Measurements from ENCODE around the gene HCRT.
"Not testable (repeated sequence)": the region's sequence is repeated elsewhere in the genome, so short reads cannot be mapped to it uniquely, and the experiment has no call there.

The HCRT gene

DNA sequence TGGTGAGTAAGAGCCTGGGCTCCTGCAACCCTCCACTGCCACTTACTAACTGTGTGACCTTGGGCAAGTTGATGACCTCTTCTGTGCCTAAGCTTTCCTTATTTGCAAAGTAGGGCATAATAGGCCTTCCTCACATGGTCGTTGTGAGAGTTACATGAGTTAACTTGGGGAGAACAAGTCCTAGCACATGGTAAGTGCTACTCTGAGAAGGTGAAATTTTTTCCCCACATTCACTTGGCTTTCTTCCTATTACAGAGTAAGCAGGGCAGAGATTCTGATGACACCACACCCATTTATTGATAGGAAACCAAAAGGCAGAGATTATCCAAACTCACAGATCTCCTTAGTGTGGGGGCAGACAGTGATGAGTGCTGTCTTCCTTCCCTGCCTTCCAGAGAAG is 5.9 kb downstream of the HCRT start:
- DNase-seq: no peak

DNA sequence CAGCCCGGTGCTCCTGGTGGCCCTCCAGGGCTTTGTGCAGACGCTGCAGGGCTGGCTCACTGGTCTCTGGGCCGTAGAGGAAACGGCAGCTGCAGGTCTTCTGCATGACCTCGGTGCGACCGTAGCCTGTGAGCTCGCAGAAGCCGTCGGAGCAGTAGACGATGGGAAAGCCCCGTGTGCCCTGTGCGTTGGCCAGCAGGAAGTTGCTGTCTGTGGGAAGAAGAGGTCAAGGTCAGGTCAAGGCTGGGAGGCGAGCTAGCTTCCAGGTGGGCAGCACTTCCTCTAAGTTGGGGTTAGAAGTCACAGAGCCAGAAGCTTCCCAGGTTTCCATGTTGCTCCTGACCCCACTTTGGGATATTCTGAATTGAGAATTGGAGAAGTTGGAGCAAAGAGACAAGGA is 6.4 kb downstream of the HCRT start:
- no peak for DNase-seq

GRCh38 chr17:42177684-42178083 is 7.6 kb downstream of the HCRT start:
- DNase-seq: no peak

DNA sequence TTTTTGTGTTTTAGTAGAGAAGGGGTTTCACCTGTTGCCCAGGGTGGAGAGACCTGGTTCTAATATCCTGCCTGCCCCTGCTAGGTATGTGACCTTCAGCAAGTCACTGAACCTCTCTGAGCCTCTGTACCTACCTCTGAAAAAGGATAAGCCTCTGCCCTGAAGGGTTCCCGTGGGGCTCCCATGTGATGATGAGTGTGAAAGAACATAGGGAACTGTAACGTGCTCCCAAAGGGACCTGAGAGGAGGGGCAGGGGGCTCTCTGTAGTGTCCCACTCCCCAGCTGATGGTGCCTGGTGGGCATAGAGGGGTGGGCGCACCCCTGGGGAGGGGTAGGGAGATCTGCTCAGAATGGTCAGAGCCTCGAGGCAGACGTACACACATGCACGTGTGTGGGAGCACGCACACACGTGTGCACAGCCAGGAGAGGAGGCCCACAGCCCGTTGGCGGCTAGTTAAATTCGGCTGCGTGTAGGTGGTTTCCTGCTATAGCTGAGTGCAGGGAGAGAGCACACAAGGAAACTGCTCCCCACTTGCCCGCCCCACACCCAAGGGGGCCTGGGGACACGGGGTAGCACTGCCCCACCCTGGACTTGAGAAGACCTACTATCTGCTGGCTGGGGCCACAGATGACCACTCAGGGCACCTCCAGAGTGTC is 11.0 kb downstream of the HCRT start:
- no peak for DNase-seq

- DNase-seq: no peak
These were observed 13.4 kb downstream of the HCRT start for GRCh38 chr17:42171831-42172230.

- DNase-seq: no peak
These were observed 15.9 kb downstream of the HCRT start for GRCh38 chr17:42169351-42169750.

DNA sequence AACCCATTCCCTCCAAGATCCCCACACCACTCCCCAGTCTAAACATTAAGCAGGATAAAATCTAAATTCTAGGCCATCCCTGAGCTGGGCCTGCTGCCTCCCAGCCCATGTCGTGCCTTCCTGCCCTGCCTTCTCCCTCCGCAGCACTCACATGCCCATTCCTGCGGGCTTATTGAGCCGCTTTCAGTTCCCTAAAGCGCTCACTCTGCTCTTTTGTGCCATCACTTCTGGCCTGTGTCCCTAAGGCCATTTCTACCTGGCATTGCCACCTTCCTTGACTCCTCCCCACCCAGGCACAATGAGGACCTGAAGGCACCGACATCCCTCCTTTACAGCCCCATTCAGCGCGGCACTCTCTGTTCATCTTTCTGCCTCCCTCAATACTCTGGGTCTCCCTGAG is 17.4 kb downstream of the HCRT start:
- DNase-seq: no peak

DNA sequence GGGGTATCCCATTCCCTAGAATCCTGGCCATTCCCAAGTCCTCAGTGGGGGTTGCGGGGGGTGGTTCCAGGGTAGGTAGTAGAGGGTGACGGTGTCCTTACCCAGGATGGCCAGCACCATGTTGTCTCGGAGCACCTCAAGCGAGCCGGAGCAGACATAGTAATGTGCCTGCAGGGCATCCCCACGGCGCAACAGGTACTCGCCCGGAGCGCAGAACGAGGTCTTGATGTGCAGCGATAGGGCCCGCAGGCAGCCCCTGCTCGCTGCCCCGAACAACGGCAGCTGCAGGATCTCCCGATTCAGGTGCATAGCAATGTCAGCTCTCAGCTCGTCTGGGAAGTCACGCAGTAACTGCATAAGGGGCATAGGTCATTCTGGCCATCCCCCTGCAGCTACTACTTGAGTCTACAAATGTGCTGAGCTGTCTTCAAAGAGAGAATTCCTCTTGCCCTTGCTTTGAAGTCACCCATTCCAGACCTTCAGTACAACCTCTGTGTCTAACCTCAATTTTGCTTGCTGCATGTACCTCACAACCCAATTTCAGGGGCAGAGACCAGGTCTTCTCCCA is 19.0 kb downstream of the HCRT start:
- no peak for DNase-seq

GRCh38 chr17:42165751-42166150 is 19.5 kb downstream of the HCRT start:
- no peak for DNase-seq

- no peak for DNase-seq
These were observed 21.4 kb downstream of the HCRT start for GRCh38 chr17:42163696-42164407.

DNA sequence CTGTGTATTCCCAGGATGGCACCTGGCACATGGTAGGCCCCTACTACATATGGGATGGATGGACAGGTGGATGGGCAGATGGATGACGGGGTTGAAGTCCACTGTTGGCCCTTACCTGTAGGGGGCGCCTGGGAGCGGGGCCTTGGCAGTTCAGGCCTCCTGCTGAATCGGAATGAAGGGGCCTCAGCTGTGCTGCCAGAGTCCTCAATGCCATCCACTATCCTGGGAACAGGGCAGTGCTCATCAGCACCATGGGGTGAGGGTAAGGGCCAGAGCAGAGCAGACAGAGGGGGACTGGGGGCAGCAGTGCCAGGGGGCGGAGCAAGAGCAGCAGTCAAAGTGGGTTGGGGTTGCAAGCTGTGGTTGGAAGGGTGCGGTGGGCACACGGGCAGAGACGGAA is 22.1 kb downstream of the HCRT start:
- peak; percentile 4 for DNase-seq

DNA sequence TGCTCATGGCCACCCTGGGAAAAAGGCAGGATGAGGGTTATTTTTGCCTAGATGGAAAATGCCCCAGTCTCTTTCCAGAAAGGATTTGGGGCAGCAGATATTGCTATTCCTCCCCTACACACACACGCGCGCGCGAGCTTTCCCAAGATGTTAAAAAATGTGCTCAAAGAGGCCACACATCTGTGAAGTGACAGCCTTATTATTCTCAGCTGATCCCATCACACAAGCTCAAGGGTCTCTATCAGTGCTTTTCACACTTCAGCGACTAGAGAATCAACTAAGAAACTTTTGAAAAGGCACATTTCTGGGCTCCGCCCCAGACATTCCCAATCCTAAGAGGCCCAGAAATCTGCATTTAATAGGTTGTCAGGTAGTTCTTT is 24.7 kb downstream of the HCRT start:
- no peak for DNase-seq

DNA sequence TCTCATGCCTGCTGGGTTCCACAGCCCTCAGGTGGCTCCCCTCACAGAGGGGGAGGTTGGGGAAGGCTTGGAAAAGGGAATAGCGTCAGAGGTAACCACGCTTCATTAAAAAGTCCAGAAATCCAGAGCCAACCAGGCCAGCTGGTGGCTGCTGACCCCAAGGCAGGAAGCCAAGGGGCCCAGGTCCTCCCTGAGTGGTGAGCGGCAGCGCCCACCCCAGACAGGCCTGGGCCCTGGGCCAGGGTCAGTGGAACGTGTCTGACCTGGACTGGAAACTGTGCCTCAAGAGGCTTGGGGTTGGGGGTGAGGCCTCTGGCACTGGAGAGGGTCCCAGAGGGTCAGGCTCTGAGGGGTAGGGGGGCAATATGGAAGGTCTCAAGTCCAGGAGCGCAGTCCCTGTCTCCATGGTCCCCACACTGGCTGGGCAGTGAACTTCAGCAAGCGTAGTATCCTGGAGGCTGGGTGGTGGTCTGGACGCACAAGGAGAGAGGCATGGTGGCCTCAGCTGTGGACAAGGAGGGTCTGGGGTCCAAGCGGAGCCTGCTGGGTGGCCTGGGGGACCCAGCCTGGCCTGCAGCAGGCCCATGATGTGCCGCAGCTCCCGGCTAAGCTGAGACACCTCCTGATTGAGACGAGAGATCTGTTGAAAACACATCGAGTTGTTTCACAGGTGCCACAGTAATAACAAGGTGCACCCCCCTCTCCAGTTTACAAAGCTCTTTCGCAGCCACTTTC is 25.3 kb downstream of the HCRT start:
- DNase-seq: no peak

- no peak for DNase-seq
These were observed 29.6 kb downstream of the HCRT start for GRCh38 chr17:42155614-42156045.

DNA sequence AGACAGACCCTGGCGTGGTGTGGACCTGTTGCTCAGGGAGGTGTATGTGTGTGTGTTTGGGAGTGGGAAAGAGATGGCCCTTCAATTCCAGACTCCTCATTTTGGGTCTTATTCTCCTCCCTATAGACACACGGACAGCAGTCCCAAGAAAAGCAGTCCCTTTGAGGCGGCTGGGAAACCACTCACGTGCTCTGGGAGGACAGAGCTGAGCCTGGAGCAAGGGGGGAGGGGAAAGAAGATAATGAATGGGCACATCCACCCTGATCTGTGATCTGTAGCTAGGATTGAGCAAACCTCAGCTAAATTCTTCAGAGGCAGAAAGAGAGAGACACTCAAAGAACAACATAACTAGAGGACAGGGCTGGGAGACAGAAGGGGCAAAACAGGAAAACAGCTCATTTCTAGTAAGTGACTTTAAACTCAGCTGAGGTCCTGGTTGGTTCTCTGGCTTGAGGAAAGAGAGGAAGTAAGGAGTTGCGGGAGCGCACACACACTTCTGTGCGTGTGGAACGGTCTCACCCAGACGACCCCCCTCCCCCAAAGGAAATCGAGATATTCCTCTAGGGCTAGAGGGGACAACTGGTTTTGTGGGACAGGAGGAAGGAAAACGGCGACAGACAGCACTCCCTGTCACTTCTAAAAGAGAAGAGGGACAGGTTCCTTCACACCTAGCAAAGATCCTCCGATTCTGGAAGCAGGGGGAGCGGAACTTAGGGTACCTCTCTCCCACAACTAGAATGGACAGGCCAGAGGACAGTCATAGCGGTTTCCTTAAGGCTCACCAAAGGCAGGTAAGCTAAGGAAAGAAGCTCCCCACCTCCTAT is 31.1 kb downstream of the HCRT start:
- no peak for DNase-seq

- DNase-seq: no peak
These were observed 38.2 kb downstream of the HCRT start for GRCh38 chr17:42146911-42147607.

DNA sequence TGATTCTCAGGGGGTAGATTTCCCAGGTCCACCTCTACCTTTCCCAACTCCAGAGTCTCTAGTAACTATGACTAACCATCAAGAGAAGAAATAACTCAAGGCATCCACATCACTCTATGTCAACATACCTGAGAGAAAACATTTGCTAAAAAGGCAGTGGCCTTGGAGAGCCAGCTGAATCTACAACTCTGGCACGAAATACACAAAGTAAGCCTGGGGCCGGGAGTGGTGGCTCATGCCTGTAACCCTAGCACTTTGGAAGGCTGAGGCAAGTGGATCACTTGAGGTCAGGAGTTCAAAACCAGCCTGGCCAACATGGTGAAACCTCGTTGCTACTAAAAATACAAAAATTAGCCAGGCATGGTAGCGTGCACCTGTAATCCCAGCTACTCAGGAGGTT is 42.1 kb downstream of the HCRT start:
- DNase-seq: not testable (repeated sequence)

DNA sequence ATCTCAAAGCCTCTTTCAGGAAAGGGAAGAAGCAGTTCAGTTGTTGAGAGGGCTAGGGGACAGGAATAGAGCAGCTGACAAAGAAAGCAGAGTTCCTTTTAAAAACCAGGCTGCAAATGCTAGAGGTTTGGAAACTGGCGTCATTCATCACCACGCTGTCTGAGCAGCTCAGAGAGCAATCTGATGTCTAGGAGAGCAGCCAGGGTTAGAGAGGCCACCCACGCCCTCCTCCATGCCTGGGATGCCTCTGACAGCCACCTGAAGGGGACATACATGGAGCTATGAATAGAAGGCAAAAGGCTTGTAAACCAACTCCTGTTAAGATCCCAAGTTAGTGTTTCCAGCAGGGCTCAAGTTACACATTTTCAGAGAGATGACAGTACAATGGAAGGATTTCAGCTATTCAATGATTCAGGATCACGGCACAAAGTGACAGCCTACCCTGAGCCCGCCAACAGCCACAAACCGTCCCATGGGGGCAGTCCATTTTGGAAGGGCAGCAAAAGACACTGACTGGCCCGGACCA is 42.8 kb downstream of the HCRT start:
- DNase-seq: no peak

- no peak for DNase-seq
These were observed 43.9 kb downstream of the HCRT start for GRCh38 chr17:42141382-42141781.

- not testable (repeated sequence) for DNase-seq
These were observed 44.6 kb downstream of the HCRT start for GRCh38 chr17:42140690-42141089.

DNA sequence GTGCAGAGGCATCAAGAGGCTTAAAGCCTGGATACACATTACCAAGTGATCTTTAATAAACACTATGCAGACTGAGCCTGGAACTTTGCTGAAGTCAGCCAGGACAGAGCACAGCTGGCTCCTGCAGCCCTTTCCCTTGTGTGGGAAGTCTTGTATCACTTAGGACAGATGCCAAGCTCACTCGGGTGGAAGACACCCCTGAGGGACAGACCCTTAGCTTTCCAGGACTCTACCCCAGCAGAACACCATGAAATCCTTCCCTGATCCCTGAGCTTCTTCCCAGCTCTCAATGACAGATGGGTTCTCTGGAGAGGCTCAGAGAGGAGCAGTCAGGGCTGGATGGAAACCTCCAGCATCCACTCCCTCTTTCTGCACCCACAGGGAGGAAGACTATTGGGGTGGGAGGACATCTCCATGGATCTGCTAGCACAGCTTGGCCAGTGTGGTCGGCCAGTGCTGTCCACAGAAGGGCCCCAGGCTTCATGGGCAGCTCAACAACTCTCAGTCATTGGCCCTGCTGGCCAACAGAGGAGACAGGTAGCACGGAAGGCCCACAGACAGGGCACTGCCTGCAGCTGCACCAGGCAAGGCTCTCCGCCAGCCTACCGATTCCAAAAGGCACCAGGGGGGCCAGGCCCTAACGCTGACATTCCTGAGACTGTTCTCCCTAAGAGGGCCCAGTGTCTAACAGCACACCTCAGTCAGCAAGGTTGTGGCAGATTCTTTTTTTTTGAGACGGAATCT is 46.3 kb downstream of the HCRT start:
- no peak for DNase-seq
